Measurements from ENCODE around the gene ANTXR1.

GRCh38 chr2:69298862-69299261, 285.9 kb downstream of the ANTXR1 start:
- no peak for TF ChIP-seq CTCF (IDR thresholded peaks at IDR 0.05; ENCODE audit: low read depth, low read length)
- no peak for TF ChIP-seq EZH2phosphoT487 (IDR thresholded peaks at IDR 0.05; ENCODE audit: low read depth)
